Mesenchymal stem cell (in vitro differentiated cells and primary cell): ENCODE measurements around the gene OR9G4.

Experiments
- DNase-seq: peaks from one replicate; pipeline ENCODE4 v3.0.0-alpha.2; 2013
- H2AFZ ChIP-seq: one replicate; pipeline ENCODE4 v1.6.1; 2013; ENCODE audit warnings: low read depth, mild to moderate bottlenecking, control low read depth, inconsistent platforms, low read length, moderate library complexity
- H2AK5ac ChIP-seq: 2 replicates; pipeline ENCODE4 v1.6.1; 2013; ENCODE audit warnings: low read length, moderate library complexity, mild to moderate bottlenecking, inconsistent platforms; ENCODE audit not compliant: severe bottlenecking
- H2BK120ac ChIP-seq: one replicate; pipeline ENCODE4 v1.6.1; 2013; ENCODE audit warnings: low read depth, mild to moderate bottlenecking, inconsistent platforms, low read length, moderate library complexity
- H2BK12ac ChIP-seq, 2 experiments: one replicate each; pipeline ENCODE4 v1.6.1; 2013; ENCODE audit warnings: inconsistent platforms in 2 of 2, low read length in 2 of 2, mild to moderate bottlenecking in 2 of 2, moderate library complexity in 2 of 2, control low read depth in 1 of 2
- H2BK15ac ChIP-seq: one replicate; pipeline ENCODE4 v1.6.1; 2013; ENCODE audit warnings: mild to moderate bottlenecking, low read depth, inconsistent platforms; ENCODE audit not compliant: poor library complexity, severe bottlenecking
- H2BK5ac ChIP-seq: 2 replicates; pipeline ENCODE4 v1.6.1; 2013; ENCODE audit warnings: low read depth, mild to moderate bottlenecking, low read length, control low read depth, inconsistent platforms; ENCODE audit not compliant: poor library complexity, severe bottlenecking
- H3K14ac ChIP-seq, 2 experiments: one replicate each; pipeline ENCODE4 v1.6.1; 2013; ENCODE audit warnings: inconsistent platforms in 2 of 2, low read length in 2 of 2, control low read depth in 1 of 2, mild to moderate bottlenecking in 1 of 2, moderate library complexity in 1 of 2
- H3K18ac ChIP-seq, 2 experiments: one replicate each; pipeline ENCODE4 v1.6.1; 2013; ENCODE audit warnings: inconsistent platforms in 2 of 2, low read length in 2 of 2, control low read depth in 1 of 2, low read depth in 1 of 2, mild to moderate bottlenecking in 1 of 2
- H3K23ac ChIP-seq, 2 experiments: one replicate each; pipeline ENCODE4 v1.6.1; 2013; ENCODE audit warnings: inconsistent platforms in 2 of 2, low read length in 2 of 2, mild to moderate bottlenecking in 2 of 2, moderate library complexity in 2 of 2, control low read depth in 1 of 2
- H3K27ac ChIP-seq: 2 replicates; pipeline ENCODE4 v1.5.1; 2013; ENCODE audit warnings: mild to moderate bottlenecking, moderate library complexity, low read length, control low read depth, inconsistent platforms; ENCODE audit not compliant: poor library complexity, severe bottlenecking
- H3K27me3 ChIP-seq, 2 experiments: 2 replicates each; pipeline versions ENCODE4 v1.6.1 to v1.7.0; 2013; ENCODE audit warnings: low read length in 2 of 2, mild to moderate bottlenecking in 2 of 2, moderate library complexity in 2 of 2, control low read depth in 1 of 2, inconsistent platforms in 1 of 2; ENCODE audit not compliant: control insufficient read depth in 1 of 2, insufficient read depth in 1 of 2
- H3K36me3 ChIP-seq, 2 experiments: 2 replicates each; pipeline versions ENCODE4 v1.6.1 to v1.7.0; 2013; ENCODE audit warnings: low read length in 2 of 2, control low read depth in 1 of 2, inconsistent platforms in 1 of 2, low read depth in 1 of 2, mild to moderate bottlenecking in 1 of 2; ENCODE audit not compliant: insufficient read depth in 2 of 2, control insufficient read depth in 1 of 2
- H3K4ac ChIP-seq, 2 experiments: one replicate each; pipeline ENCODE4 v1.6.1; 2013; ENCODE audit warnings: inconsistent platforms in 2 of 2, low read length in 2 of 2, mild to moderate bottlenecking in 2 of 2, moderate library complexity in 2 of 2, control low read depth in 1 of 2, low read depth in 1 of 2
- H3K4me1 ChIP-seq: 2 replicates; pipeline ENCODE4 v1.6.1; 2013; ENCODE audit warnings: low read depth, low read length, control low read depth; ENCODE audit not compliant: control insufficient read depth, insufficient read depth
- H3K4me2 ChIP-seq: 2 replicates; pipeline ENCODE4 v1.6.1; 2013; ENCODE audit warnings: low read length, mild to moderate bottlenecking, inconsistent platforms; ENCODE audit not compliant: poor library complexity, severe bottlenecking
- H3K4me3 ChIP-seq, 2 experiments: 2 replicates each; pipeline versions ENCODE4 v1.5.1 to v1.7.0; 2013; ENCODE audit warnings: low read length in 2 of 2, mild to moderate bottlenecking in 2 of 2, control low read depth in 1 of 2, low read depth in 1 of 2; ENCODE audit not compliant: insufficient read depth in 1 of 2
- H3K79me1 ChIP-seq: replicated peaks from 2 replicates; pipeline ENCODE4 v1.6.1; 2013; ENCODE audit warnings: mild to moderate bottlenecking, control low read depth, low read length, inconsistent platforms; ENCODE audit not compliant: poor library complexity, severe bottlenecking
- H3K9ac ChIP-seq: 2 replicates; pipeline ENCODE4 v1.7.0; 2013; ENCODE audit warnings: mild to moderate bottlenecking, low read length, moderate library complexity
- H3K9me3 ChIP-seq: 2 replicates; pipeline ENCODE4 v1.7.0; 2013; ENCODE audit warnings: mild to moderate bottlenecking, low read length; ENCODE audit not compliant: control insufficient read depth
- H4K8ac ChIP-seq: one replicate; pipeline ENCODE4 v1.6.1; 2013; ENCODE audit warnings: inconsistent platforms, mild to moderate bottlenecking, low read length, moderate library complexity
- H4K91ac ChIP-seq: one replicate; pipeline ENCODE4 v1.6.1; 2013; ENCODE audit warnings: mild to moderate bottlenecking, low read length, inconsistent platforms
- WGBS: methylation state at CpG from one replicate; pipeline ENCODE4 v1.1.7; 2013; ENCODE audit warnings: mixed read lengths; 5-methylcytosine and 5-hydroxymethylcytosine counted together

Gene OR9G4

GRCh38 chr11:56740107-56740506, 8.4 kb downstream of the OR9G4 start:
- Histone ChIP-seq H3K9ac (no peak overlapping the region), H3K27ac (no peak overlapping the region), H3K4me3 (no peak overlapping the region), H3K4me1 (no peaks in the 10 kb centered on the region), H2BK5ac (no peak overlapping the region), H3K27me3 (no peaks in the 10 kb centered on the region), H2BK12ac (no peak overlapping the region), H2AK5ac (no peak overlapping the region), H3K4ac (no peak overlapping the region), H3K23ac (no peak overlapping the region), H2BK15ac (no peak overlapping the region), H2BK120ac (no peak overlapping the region), H4K8ac (no peak overlapping the region), H3K79me1 (no peaks in the 10 kb centered on the region), H3K9me3 (no peaks in the 10 kb centered on the region), H3K36me3 (no peaks in the 10 kb centered on the region), H4K91ac (no peak overlapping the region), H2AFZ (no peak overlapping the region), H3K4me2 (no peak overlapping the region), H3K14ac (no peak overlapping the region), H3K18ac (no peak overlapping the region)
- DNase-seq: no peak
- WGBS: 77% methylated on average over 2 of the region's 3 CpGs

DNA sequence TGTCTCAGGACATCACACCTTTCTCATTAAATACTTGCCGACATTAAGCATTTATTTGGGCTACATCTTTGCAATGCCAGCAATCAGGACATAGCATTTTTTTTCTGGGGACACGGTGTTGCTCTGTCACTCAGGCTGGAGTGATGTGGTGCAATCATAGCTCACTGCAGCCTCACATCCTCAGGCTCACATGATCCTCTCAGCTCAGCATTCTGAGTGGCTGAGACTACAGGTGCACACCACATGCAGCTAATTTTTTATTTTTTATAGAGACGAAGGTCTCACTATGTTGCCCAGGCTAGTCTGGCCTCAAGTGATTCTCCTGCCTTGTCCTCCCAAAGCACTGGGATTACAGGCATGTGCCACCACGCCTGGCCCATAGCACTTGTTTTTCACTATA, 28.0 kb downstream of the OR9G4 start:
- 69% methylated on average over 3 of the region's 4 CpGs for WGBS
- no peak overlapping the region for H3K4ac ChIP-seq
- H2BK12ac ChIP-seq: no peak overlapping the region
- no peaks in the 10 kb centered on the region for H3K9me3 ChIP-seq
- no peak overlapping the region for H2BK15ac ChIP-seq
- H2AFZ ChIP-seq: no peak overlapping the region
- no peak overlapping the region for H3K4me3 ChIP-seq
- no peak overlapping the region for H3K9ac ChIP-seq
- DNase-seq: no peak
- no peak overlapping the region for H3K4me2 ChIP-seq
- no peak overlapping the region for H2BK5ac ChIP-seq
- H3K14ac ChIP-seq: no peak overlapping the region
- H2AK5ac ChIP-seq: no peak overlapping the region
- no peaks in the 10 kb centered on the region for H3K79me1 ChIP-seq
- H3K36me3 ChIP-seq: no peaks in the 10 kb centered on the region
- H2BK120ac ChIP-seq: no peak overlapping the region
- H4K8ac ChIP-seq: no peak overlapping the region
- H3K27ac ChIP-seq: no peak overlapping the region
- no peak overlapping the region for H3K18ac ChIP-seq
- no peaks in the 10 kb centered on the region for H3K4me1 ChIP-seq
- no peak overlapping the region for H3K23ac ChIP-seq
- H3K27me3 ChIP-seq: no peaks in the 10 kb centered on the region
- no peak overlapping the region for H4K91ac ChIP-seq

DNA sequence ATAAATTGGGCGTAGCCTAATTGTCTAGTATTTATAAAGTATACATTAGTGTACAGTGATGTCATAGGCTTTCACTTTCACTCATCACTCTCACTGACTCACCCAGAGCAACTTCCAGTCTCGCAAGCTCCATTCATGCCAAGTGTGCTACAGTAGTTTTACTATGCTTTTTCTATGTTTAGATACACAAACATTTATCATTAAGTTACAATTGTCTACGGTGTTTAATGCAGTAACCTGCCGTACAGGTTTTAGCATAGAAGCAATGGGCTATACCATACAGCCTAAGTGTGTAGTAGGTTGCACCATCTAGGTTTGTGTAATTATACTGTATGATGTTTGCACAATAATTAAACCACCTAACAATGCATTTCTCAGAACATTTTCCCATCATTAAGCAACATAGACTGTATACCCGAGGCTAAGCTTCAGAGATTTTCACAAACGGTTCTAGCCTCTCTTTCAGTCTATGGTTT, 32.1 kb downstream of the OR9G4 start:
- H3K27me3 ChIP-seq: no peaks in the 10 kb centered on the region
- H2AK5ac ChIP-seq: no peak overlapping the region
- no peak overlapping the region for H3K9ac ChIP-seq
- no peak overlapping the region for H2AFZ ChIP-seq
- H2BK120ac ChIP-seq: no peak overlapping the region
- H3K79me1 ChIP-seq: no peaks in the 10 kb centered on the region
- H3K4me1 ChIP-seq: no peaks in the 10 kb centered on the region
- H4K91ac ChIP-seq: no peak overlapping the region
- no peak overlapping the region for H3K27ac ChIP-seq
- no peaks in the 10 kb centered on the region for H3K9me3 ChIP-seq
- no peak overlapping the region for H2BK5ac ChIP-seq
- H3K23ac ChIP-seq: no peak overlapping the region
- H3K14ac ChIP-seq: no peak overlapping the region
- H2BK12ac ChIP-seq: no peak overlapping the region
- no peak overlapping the region for H3K4me3 ChIP-seq
- H4K8ac ChIP-seq: no peak overlapping the region
- no CpG with 5 or more reads among the region's 6 CpGs for WGBS
- H3K4ac ChIP-seq: no peak overlapping the region
- no peak overlapping the region for H2BK15ac ChIP-seq
- DNase-seq: no peak
- H3K18ac ChIP-seq: no peak overlapping the region
- H3K36me3 ChIP-seq: no peaks in the 10 kb centered on the region
- H3K4me2 ChIP-seq: no peak overlapping the region

GRCh38 chr11:56714206-56714605, 34.3 kb downstream of the OR9G4 start:
- 50% methylated on average over 1 of the region's 2 CpGs for WGBS
- no peaks in the 10 kb centered on the region for H3K27me3 ChIP-seq
- H3K18ac ChIP-seq: no peak overlapping the region
- H2BK12ac ChIP-seq: no peak overlapping the region
- no peak overlapping the region for H2AK5ac ChIP-seq
- no peak overlapping the region for H2BK120ac ChIP-seq
- no peak overlapping the region for H4K91ac ChIP-seq
- no peak overlapping the region for H3K9ac ChIP-seq
- H3K4me2 ChIP-seq: no peak overlapping the region
- no peak for DNase-seq
- H2BK15ac ChIP-seq: no peak overlapping the region
- no peak overlapping the region for H3K4ac ChIP-seq
- H2AFZ ChIP-seq: no peak overlapping the region
- H3K23ac ChIP-seq: no peak overlapping the region
- H3K9me3 ChIP-seq: peaks cover 4% of the 10 kb centered on the region
- no peaks in the 10 kb centered on the region for H3K4me1 ChIP-seq
- no peak overlapping the region for H3K14ac ChIP-seq
- H3K79me1 ChIP-seq: no peaks in the 10 kb centered on the region
- no peak overlapping the region for H3K27ac ChIP-seq
- no peak overlapping the region for H3K4me3 ChIP-seq
- H2BK5ac ChIP-seq: no peak overlapping the region
- H3K36me3 ChIP-seq: no peaks in the 10 kb centered on the region
- no peak overlapping the region for H4K8ac ChIP-seq
